GM13976 (cell line): Measurements from ENCODE around the gene UBE2L6.

Experiments
- DNase-seq: peaks from one replicate; pipeline ENCODE4 v3.0.0; 2012; ENCODE audit warnings: low spot score
- in situ Hi-C: fragments of 300-500 bp; cut with MboI; formaldehyde crosslinking; loops from one replicate; pipeline ENCODE4 v1.12.0; 2022; ENCODE audit warnings: low sequenced_read_pairs, mixed read lengths, inconsistent platforms; ENCODE audit not compliant: unreplicated experiment
- TF ChIP-seq, protein P1 (sequence below): IDR thresholded peaks from 2 replicates; pipeline ENCODE4 v1.5.1; 2012; ENCODE audit warnings: borderline replicate concordance, mild to moderate bottlenecking; ENCODE audit not compliant: insufficient read depth; ENCODE audit errors: extremely low read depth, missing control alignments, control extremely low read depth

Gene UBE2L6

DNA sequence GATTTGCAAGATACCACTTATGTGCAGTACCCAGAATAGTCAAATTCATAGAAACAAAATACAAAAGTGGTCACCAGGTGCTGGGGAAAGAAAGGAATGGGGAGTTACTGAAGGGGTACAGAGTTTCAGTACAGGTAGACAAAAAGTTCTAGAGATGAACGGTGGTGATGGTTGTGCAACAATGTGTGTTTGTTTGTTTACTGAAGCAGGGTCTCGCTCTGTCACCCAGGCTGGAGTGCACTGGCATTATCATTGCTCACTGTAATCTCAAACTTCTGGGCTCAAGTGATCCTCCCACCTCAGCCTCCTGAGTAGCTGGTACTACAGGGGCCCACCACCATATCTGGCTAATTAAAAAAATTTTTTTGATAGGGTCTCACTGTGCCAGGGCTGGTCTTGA lies 12.1 kb downstream of the UBE2L6 start:
- in situ Hi-C loops = no loop called here
- TF ChIP-seq, protein P1, sequence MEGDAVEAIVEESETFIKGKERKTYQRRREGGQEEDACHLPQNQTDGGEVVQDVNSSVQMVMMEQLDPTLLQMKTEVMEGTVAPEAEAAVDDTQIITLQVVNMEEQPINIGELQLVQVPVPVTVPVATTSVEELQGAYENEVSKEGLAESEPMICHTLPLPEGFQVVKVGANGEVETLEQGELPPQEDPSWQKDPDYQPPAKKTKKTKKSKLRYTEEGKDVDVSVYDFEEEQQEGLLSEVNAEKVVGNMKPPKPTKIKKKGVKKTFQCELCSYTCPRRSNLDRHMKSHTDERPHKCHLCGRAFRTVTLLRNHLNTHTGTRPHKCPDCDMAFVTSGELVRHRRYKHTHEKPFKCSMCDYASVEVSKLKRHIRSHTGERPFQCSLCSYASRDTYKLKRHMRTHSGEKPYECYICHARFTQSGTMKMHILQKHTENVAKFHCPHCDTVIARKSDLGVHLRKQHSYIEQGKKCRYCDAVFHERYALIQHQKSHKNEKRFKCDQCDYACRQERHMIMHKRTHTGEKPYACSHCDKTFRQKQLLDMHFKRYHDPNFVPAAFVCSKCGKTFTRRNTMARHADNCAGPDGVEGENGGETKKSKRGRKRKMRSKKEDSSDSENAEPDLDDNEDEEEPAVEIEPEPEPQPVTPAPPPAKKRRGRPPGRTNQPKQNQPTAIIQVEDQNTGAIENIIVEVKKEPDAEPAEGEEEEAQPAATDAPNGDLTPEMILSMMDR = no peak
- no peak for DNase-seq

DNA sequence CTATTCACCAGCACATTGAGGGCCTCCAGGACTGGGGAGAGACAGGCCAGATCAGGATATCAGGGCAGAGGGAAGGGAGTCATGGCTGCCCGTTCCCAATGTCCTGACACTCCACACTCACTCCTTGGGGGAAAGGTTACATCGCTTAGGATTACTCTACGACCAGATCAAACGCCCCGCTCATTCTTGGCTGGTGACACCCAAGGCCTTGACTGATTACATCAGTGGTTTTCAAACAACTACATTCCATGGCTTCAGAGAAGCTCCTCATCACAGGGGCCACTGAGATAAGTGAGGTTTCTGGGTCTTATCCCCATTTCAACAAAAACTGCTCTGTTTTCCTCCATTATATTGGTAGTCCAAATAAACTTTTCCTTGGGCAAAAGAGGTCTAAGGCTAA lies 15.0 kb downstream of the UBE2L6 start:
- in situ Hi-C loops = no loop called here
- TF ChIP-seq, protein P1 = no peak
- no peak for DNase-seq

DNA sequence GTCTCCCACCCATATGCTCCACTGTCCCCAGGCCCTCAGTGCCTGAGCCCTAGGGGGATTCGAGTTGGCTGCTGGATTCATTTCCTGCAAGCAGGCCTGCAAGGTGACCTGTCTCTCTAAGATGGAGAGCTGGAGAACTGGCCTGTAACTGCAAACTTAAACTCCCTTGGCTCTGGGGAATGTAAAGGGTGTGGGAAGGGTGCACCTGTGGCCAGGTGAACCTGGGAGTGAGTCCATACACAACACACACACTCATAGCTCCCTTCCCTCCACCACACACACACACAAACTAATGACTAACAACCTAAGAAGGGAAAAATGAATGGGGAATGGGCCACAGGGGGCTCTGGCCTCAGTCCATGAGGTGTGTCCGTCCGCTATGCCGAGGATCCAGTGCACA lies 15.5 kb downstream of the UBE2L6 start:
- TF ChIP-seq, protein P1 = no peak
- no peak for DNase-seq
- in situ Hi-C loops = no loop called here

DNA sequence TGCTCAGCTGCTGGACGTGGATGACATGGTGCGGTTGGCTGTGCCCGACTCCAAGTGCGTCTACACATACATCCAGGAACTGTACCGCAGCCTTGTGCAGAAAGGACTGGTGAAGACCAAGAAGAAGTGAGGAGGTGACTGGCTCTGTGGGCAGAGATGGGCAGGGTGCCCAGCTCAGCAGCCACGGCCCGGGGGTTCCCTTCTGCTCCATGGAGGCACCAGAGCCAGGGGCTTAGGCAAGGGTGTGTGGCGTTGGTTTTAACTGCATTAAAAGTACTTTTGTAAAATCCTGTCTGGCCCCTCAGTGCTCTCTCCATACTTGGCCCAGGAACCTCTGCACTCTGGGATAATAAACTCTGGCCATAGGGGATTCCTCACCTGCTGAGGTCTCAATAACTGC lies 17.5 kb downstream of the UBE2L6 start:
- TF ChIP-seq, protein P1 = no peak
- in situ Hi-C loops = no loop called here
- no peak for DNase-seq

DNA sequence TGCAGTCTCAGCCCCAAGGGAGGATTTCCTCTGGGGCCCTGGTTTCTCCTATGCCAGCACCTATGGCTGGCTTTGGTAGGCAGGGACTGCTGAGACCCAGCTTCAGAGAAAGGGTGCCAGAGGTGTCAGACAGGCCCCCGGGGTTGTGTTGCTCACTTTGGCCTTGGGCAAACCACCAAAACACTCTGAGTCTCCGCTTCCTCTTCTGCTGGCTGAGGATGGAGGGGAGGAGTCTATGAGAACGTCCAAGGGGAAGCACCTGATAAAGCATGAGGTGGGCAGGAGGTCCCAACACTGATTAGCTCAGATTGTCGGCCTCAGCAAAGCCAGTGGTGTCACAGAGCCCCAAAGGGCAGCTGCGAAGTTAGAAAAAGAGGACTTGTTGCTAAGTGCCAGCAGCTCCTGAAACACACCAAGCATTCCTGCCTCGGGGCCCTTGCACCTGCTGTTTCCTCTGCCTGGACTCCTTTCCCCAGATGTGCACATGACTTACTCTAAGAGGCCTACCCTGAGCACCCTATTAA lies 19.6 kb downstream of the UBE2L6 start:
- peak; percentile 82 for DNase-seq
- TF ChIP-seq, protein P1 = no peak
- in situ Hi-C loops = no loop called here

DNA sequence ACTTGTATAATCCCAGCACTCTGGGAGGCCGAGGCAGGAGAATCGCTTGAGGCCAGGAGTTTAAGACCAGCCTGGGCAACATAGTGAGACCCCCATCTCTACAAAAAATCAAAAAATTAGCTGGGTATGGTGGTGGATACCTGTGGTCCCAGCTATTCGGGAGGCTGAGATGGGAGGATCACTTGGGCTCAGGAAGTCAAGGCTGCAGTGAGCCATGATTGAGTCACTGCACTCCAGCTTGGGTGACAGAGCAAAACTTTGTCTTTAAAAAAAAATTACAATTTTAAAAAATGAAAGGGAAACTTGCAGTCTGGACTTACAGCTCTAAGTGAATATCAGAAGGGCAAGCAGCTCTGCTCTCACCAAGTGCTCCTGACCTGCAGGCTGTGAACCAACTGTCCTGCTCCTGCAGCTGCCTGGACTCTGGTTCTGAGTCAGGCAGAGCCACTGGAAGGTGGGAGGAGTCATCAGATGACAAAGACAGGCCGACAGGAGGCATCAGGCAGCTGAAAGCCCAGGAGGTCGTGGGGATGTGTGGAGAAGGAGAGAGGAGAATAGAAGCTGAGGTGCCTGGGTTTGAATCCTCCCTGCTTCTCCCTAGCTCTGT lies 20.5 kb downstream of the UBE2L6 start:
- peak; percentile 80 for DNase-seq
- TF ChIP-seq, protein P1 = no peak
- in situ Hi-C loops = no loop called here
